KOPT-K1 (cell line): Measurements from ENCODE around the gene CCL13.

ENCODE experiments used
- H3K27ac ChIP-seq: fragments of 200-600 bp; sonication (generic); 2 replicates; pipeline ENCODE4 v1.5.1; 2016; ENCODE audit warnings: antibody characterized with exemption, mild to moderate bottlenecking, low read depth, low read length; ENCODE audit not compliant: poor library complexity, severe bottlenecking
- H3K36me3 ChIP-seq: fragments of 200-600 bp; sonication (generic); 2 replicates; pipeline ENCODE4 v1.5.1; 2017; ENCODE audit warnings: antibody characterized with exemption, mild to moderate bottlenecking, low read length, moderate library complexity; ENCODE audit not compliant: insufficient read depth
- H3K9me3 ChIP-seq: fragments of 200-600 bp; sonication (generic); 2 replicates; pipeline ENCODE4 v1.5.1; 2017; ENCODE audit warnings: antibody characterized with exemption, low read length, mild to moderate bottlenecking; ENCODE audit not compliant: insufficient read depth, poor library complexity, severe bottlenecking

Gene CCL13

GRCh38 chr17:34368946-34369500 lies 12.7 kb downstream of the CCL13 start:
- peak overlapping the region; percentile 99 for H3K27ac ChIP-seq
- no peaks in the 10 kb centered on the region for H3K9me3 ChIP-seq
- H3K36me3 ChIP-seq = no peaks in the 10 kb centered on the region

- Histone ChIP-seq H3K36me3 (no peaks in the 10 kb centered on the region), H3K27ac (peak overlapping the region; percentile 99), H3K9me3 (no peaks in the 10 kb centered on the region)
Measured at GRCh38 chr17:34369571-34369970, 13.3 kb downstream of the CCL13 start.

DNA sequence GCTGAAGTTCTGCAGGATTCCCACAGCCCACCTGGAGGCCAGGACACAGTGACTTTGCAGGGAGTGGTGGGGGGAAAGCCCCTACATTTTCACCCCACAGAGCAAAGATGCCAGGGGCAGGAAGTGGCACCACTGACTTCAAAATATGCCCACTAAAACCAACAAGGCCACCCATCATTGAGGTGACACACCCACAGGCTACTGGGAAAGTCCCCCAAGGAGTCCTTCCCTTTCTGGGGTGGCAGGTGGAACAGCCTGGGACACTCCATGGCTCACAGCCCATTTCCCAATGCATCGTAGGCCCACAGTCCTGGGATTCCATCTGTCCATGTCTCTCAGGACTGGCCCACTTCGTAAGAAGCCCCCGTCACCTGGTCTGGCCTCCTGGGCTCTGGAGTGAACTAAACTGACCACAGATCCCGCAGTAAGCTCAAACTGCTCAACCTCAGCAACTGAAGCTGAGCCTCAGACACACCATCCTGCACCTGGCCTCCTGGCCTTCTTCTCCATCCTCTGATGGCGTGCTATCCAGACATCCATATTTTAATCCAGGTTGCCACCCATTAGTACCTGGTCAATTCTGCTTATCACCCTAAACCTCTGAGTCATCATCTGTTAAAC lies 14.2 kb downstream of the CCL13 start:
- no peaks in the 10 kb centered on the region for H3K9me3 ChIP-seq
- peak overlapping the region; percentile 99 for H3K27ac ChIP-seq
- H3K36me3 ChIP-seq = no peaks in the 10 kb centered on the region

GRCh38 chr17:34370997-34371395 lies 14.7 kb downstream of the CCL13 start:
- Histone ChIP-seq H3K27ac (peak overlapping the region; percentile 99), H3K9me3 (no peaks in the 10 kb centered on the region), H3K36me3 (no peaks in the 10 kb centered on the region)

DNA sequence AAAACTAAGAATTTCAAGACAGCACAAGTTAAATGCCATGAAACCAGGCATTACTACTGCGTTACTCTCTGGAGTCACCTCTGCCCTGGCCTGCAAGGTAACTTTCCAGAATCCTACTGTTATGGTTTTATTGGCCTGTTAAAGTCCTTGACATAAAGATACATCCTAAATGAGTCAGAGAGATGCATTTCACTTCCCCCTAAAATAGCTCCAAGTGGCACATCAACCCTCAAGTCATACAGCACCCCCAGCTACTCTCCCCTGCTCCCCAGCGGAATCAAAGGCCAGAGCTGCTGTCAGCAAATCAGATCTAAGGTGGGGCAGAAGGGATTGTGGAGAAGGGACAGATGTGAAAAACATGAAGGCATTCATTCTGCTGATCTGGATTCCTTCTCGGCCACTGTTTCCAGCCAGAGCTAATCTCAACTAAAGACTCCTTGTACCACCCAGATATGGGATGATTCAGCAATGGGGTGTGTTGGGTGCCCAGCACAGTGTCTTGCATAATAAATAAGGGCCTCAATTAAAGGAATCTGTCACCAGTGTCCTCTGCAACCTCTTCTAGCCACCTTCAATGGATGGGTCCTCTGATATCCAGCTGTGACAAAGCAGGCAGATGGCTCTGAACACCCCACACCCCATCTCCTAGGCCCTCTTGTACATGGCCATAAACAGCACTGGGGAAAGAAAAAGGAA lies 15.3 kb downstream of the CCL13 start:
- Histone ChIP-seq H3K9me3 (no peaks in the 10 kb centered on the region), H3K36me3 (no peaks in the 10 kb centered on the region), H3K27ac (peak overlapping the region; percentile 99)

GRCh38 chr17:34374457-34374856 lies 18.2 kb downstream of the CCL13 start:
- no peaks in the 10 kb centered on the region for H3K9me3 ChIP-seq
- H3K36me3 ChIP-seq = no peaks in the 10 kb centered on the region
- H3K27ac ChIP-seq = no peak overlapping the region

DNA sequence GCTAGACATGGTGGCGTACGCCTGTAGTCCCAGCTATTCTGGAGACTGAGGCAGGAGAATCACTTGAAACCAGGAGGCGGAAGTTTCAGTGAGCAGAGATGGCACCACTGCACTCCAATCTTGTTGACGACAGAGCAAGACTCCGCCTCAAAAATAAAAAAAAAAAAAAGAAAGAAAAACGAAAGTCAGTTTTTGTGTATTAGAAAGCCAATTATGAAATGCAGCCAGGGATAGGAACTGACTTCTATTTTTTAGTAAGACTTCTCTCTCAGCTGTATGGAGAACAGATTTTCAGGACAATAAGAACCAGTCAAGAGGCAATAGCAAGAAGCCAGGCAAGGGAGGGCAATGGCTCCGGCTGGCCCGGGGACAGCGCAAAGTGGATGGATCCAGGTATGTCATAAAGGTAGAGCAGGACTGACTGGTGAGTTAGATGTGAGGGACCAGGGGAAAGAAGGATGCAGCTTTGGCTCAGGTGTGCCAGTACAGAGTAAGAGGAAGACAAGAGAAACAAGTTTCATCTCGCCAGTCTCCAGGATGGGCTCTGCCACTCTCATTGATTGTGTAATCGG lies 19.2 kb downstream of the CCL13 start:
- Histone ChIP-seq H3K9me3 (no peaks in the 10 kb centered on the region), H3K27ac (no peak overlapping the region), H3K36me3 (no peaks in the 10 kb centered on the region)

DNA sequence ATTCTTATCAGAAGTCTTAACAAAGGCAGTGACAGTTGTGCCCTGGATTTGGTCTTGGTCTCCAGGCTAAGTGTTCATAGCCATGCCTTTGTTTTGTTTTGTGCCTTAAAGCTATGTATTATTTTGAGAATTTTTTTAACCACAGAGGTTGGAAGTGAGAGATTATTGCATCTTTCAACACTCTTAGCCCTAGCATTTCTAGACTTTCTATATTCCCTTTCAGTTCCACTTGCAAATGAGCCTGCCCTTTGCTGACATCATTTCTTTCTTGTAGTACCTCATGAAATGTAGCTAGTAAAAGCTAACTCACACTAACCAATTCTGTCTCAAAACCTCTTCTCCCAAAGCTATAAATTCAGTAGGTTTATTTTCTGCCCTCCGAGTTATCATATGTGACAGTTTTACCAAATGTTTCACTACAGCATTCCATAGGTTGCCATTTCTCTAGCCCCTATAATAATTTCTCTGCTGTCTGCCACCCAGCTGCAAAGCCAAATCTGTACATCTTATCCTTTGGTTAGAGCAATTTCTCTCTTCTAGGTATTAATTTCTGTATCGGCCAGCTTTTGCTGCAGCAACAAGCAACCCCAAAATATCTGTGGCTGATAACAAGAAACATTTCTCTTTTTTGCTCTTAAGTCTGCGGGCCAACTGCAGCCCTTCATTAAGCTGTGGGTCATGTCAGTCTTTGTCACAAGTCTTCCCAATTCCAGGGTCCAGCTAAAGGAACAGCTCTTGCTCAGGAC lies 21.0 kb downstream of the CCL13 start:
- H3K9me3 ChIP-seq = no peaks in the 10 kb centered on the region
- H3K36me3 ChIP-seq = no peaks in the 10 kb centered on the region
- H3K27ac ChIP-seq = peak overlapping the region; percentile 18

DNA sequence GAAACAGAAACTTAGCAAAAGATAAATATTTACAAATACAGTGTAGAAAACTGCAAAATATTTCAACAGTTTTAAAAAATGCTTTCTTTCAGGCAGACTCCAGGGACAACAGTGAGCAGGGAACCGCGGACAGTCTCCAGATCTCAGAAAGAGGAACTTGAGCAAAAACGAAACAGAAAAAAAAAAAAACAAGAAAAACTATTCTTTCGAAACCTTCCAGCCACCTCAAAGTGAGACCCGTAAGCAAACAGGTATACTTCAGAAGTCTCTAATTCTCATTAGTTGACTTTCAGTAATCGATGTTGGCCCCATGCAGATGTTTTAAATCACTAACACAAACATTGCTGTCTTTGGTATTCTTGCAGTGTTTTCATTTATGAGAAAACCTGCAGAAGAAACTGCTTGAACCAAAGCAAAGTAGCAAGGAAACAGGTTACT lies 22.4 kb downstream of the CCL13 start:
- no peaks in the 10 kb centered on the region for H3K36me3 ChIP-seq
- peak overlapping the region; percentile 45 for H3K27ac ChIP-seq
- H3K9me3 ChIP-seq = no peaks in the 10 kb centered on the region

- H3K27ac ChIP-seq = no peak overlapping the region
- H3K36me3 ChIP-seq = no peaks in the 10 kb centered on the region
- no peaks in the 10 kb centered on the region for H3K9me3 ChIP-seq
Measured at GRCh38 chr17:34379868-34380267, 23.6 kb downstream of the CCL13 start.

DNA sequence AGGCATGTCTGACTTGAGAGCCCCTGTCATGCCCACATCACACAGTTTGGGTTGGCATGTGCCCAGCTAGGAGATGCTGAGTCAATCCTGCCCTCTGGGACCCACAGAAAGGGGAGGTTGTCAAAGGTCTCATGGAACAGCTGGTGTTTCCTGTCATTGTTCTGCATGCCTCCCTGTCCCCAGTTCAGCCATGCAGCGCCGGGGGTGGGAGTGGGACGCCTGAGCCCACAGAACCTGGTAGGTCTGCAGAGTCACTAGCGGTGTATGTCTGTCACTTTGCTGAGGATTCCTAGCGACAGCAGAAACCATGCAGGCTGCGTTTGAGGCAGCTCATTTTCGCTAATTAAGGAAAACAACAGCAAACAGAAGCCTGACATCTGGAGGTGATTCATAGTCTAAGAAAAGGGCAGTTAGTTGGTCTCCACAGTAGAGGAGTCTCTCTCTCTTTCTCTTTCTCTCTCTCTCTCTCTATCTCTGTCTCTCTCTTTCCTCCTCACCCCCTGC lies 26.4 kb downstream of the CCL13 start:
- Histone ChIP-seq H3K9me3 (no peaks in the 10 kb centered on the region), H3K27ac (peak overlapping the region; percentile 49), H3K36me3 (no peaks in the 10 kb centered on the region)

DNA sequence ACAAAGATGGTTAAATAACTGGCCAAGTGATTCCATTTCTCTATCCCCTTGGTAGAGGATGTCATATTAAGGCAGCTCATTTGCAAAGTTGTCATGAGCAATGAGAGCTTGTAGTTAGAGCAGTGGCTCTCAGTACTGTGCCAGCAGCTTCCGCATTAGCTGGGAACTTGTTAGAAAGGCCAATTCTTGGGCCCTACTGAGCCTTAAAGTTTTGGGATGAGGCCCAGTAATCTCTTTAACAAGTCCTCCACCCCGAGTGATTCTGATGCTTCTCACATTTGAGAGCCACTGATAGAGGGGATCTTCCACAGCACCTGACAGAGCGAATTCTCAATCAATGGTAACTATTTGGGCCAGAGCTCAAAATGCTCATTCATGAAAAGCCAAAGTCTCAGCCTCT lies 26.9 kb downstream of the CCL13 start:
- no peaks in the 10 kb centered on the region for H3K9me3 ChIP-seq
- H3K27ac ChIP-seq = peak overlapping the region; percentile 49
- H3K36me3 ChIP-seq = no peaks in the 10 kb centered on the region

DNA sequence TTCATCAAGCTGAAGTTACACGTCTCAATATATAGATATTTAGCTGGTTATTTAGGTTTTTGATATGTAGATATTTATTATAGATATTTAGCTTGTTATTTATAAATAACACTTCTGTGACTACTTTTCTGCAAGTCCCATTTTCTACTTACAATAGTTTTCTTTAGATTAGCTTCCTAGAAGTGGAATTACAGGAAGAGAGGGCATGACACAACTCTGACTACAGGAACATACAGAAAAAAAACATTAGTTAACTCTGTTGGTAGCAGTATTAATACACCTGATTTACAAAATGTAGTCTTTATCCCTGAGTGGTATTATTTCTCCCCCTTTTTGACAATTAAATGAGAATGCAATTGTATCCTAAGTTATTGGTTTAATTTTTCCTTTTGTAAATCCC lies 28.0 kb downstream of the CCL13 start:
- H3K9me3 ChIP-seq = no peaks in the 10 kb centered on the region
- no peak overlapping the region for H3K27ac ChIP-seq
- H3K36me3 ChIP-seq = no peaks in the 10 kb centered on the region

DNA sequence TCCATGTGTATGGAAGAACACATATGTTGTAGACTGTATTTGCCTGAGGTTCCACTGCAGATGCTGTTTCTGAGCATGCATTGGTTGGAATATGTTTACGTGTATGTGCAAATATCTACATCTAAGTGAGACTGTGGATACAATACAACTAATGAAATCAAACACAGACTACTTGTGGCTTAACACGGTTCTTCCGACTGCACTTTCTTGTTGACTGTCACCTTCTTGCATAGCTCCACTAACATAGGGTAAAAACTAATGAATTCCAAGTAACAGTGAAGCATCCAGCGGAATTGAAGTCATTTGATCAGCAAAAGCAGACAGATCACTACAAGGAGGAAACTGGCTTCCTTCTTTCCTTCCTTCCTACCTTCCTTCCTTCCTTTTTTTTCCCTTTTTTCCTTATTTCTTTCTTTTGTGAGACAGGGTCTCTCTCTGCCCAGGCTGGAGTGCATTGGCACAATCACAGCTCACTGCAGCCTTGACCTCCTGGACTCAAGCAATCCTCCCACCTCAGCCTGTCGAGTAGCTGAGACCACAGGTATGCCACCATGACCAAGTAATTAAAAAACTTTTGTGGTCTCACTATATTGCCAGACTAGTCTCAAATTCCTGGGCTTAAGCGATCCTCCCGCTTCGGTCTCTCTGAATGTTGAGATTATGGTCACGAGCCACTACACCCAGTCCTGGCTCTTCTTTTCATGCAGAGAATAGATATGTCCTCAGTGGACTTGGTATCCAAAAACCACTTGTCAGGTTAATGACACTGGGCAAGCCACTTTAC lies 28.7 kb downstream of the CCL13 start:
- H3K9me3 ChIP-seq = no peaks in the 10 kb centered on the region
- H3K27ac ChIP-seq = no peak overlapping the region
- no peaks in the 10 kb centered on the region for H3K36me3 ChIP-seq
